SK-N-MC (cell line): ENCODE data around the gene SLC8A2.

Source experiments
- DNase-seq: peaks from one replicate; pipeline ENCODE4 v3.0.0-alpha.2; 2011; ENCODE audit warnings: low read depth, low spot score
- H3K27ac ChIP-seq: fragments of 200-600 bp; sonication (generic); 2 replicates; pipeline ENCODE4 v1.5.1; 2016; ENCODE audit warnings: mixed run types
- H3K36me3 ChIP-seq: fragments of 200-600 bp; sonication (generic); 2 replicates; pipeline ENCODE4 v1.6.1; 2017; ENCODE audit warnings: antibody characterized with exemption, low read length, mixed read lengths; ENCODE audit not compliant: insufficient read depth
- H3K4me3 ChIP-seq: fragments of 200-600 bp; sonication (generic); 2 replicates; pipeline ENCODE4 v1.5.1; 2016
- H3K9ac ChIP-seq: fragments of 200-600 bp; sonication (generic); 2 replicates; pipeline ENCODE4 v1.8.0; 2017; ENCODE audit warnings: mixed run types, mixed read lengths; ENCODE audit not compliant: insufficient read length
- H3K9me3 ChIP-seq: fragments of 200-600 bp; sonication (generic); 2 replicates; pipeline ENCODE4 v1.6.1; 2017; ENCODE audit warnings: low read depth, mild to moderate bottlenecking, antibody characterized with exemption, low read length, moderate library complexity, mixed read lengths
- EZH2 ChIP-seq: fragments of 200-600 bp; sonication (generic); IDR thresholded peaks from one replicate; pipeline ENCODE4 v1.6.1; 2017; ENCODE audit warnings: antibody characterized with exemption
- FOXP2 ChIP-seq: optimal IDR thresholded peaks from 2 replicates; pipeline ENCODE3; 2011; ENCODE audit warnings: mild to moderate bottlenecking, moderate library complexity; ENCODE audit not compliant: insufficient read depth; ENCODE audit errors: extremely low read length, control extremely low read depth
- POLR2AphosphoS5 ChIP-seq: IDR thresholded peaks from 2 replicates; pipeline ENCODE4 v1.6.1; 2012; ENCODE audit warnings: mild to moderate bottlenecking, low read depth, low read length, borderline replicate concordance

Gene SLC8A2

DNA sequence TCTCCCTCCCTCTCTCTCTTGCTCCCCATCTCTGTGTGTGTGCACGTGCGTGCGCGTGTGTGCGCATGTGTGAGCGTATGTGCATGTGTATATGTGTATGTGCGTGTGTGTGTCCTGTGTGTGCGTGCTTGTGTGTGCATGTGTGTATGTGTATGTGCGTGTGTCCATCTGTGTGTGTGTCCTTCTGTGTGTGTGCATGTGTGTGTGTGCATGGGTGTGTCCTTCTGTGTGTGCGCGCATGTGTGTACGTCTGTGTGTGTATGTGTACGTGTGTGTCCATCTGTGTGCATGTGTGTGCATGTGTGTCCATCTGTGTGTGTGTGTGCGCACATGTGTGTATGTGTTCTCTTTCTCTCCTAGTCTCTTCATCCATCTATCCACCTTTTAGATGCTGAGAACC lies 12.2 kb downstream of the SLC8A2 start:
- TF ChIP-seq EZH2 = no peak
- TF ChIP-seq FOXP2 = no peak
- TF ChIP-seq POLR2AphosphoS5 = no peak
- Histone ChIP-seq H3K36me3 (no peaks in the 10 kb centered on the region), H3K9me3 (0 out of 2 replicates have a peak, but pooled peaks cover 5% of the 10 kb centered on the region), H3K9ac (no peak overlapping the region), H3K27ac (no peak overlapping the region), H3K4me3 (no peak overlapping the region)
- no peak for DNase-seq

GRCh38 chr19:47458672-47459071 lies 13.0 kb downstream of the SLC8A2 start:
- no peak for DNase-seq
- Histone ChIP-seq H3K9ac (no peak overlapping the region), H3K36me3 (no peaks in the 10 kb centered on the region), H3K4me3 (no peak overlapping the region), H3K27ac (no peak overlapping the region), H3K9me3 (0 out of 2 replicates have a peak, but pooled peaks cover 5% of the 10 kb centered on the region)
- TF ChIP-seq POLR2AphosphoS5 = no peak
- no peak for TF ChIP-seq EZH2
- TF ChIP-seq FOXP2 = no peak

DNA sequence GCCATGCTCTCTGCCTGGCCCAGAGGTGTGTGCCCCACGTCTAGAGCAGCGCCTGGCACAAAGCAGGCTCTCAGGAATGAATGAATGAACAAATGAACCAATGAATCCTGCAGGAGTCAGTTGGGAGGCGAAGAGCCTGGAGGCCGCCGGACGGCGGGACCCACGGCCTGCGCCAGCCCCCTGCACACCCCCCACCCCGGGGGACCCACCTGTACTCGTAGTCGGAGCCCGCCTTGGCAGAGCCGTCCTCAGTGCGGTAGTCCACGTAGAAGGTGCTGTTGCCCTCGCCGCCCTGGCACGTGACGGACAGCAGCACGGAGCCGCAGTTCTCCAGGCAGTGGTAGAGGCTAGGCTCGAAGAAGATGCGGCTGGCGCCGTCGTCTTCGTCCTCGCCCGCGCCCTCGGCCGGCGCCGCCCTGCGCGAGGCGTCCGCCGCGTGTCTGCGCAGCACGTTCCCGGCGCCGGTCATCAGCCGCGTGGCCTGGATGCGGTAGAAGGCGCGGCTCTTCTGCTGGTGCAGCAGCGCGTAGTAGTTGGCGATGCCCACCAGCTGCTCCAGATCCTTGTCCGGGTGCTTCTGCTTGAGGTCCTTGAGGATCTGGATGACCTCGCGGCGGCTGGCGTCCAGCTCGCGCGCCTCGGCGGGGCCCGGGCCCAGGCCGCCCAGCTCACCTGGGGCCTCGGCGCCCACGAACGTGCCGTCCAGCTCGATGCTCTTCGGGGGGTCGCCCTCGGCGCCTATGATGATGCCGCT lies 14.8 kb downstream of the SLC8A2 start:
- no peak overlapping the region for H3K4me3 ChIP-seq
- no peak for TF ChIP-seq FOXP2
- no peak for TF ChIP-seq POLR2AphosphoS5
- no peak for TF ChIP-seq EZH2
- H3K9ac ChIP-seq = no peak overlapping the region
- no peak overlapping the region for H3K27ac ChIP-seq
- H3K9me3 ChIP-seq = 0 out of 2 replicates have a peak, but pooled peaks cover 5% of the 10 kb centered on the region
- no peak for DNase-seq
- no peaks in the 10 kb centered on the region for H3K36me3 ChIP-seq

DNA sequence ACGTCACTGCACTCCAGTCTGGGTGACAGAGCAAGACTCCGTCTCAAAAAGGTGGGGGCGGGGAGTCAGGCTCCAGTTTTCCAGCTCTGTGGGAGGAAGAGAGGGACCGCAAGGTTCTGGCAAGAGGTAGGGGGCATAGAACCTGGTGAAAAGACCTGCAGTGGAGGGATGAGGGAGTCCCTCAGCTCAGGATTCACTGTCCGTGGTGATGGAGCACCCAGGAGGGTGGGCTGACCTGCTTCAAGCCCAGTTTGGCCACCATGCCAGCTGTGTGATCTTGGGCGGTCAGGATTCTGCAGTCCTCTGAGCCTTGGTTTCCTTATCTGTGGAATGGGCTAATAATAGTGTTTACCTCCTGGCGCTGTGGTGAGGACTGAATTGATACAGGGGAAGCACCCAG lies 21.2 kb downstream of the SLC8A2 start:
- 0 out of 2 replicates have a peak, but pooled peaks cover under 1% of the 10 kb centered on the region for H3K9me3 ChIP-seq
- no peak overlapping the region for H3K27ac ChIP-seq
- no peak overlapping the region for H3K9ac ChIP-seq
- TF ChIP-seq FOXP2 (no peak), POLR2AphosphoS5 (no peak), EZH2 (no peak)
- H3K36me3 ChIP-seq = no peaks in the 10 kb centered on the region
- H3K4me3 ChIP-seq = no peak overlapping the region
- no peak for DNase-seq

- DNase-seq = no peak
- no peak overlapping the region for H3K4me3 ChIP-seq
- TF ChIP-seq FOXP2 = no peak
- TF ChIP-seq EZH2 = no peak
- TF ChIP-seq POLR2AphosphoS5 = no peak
Measured at GRCh38 chr19:47448360-47448727, 23.3 kb downstream of the SLC8A2 start.

GRCh38 chr19:47447470-47448359 lies 24.0 kb downstream of the SLC8A2 start:
- peak overlapping the region; percentile 70 for H3K4me3 ChIP-seq
- no peak overlapping the region for H3K9ac ChIP-seq
- TF ChIP-seq EZH2 = no peak
- TF ChIP-seq POLR2AphosphoS5 = no peak
- no peak for TF ChIP-seq FOXP2
- DNase-seq = no peak
- H3K9me3 ChIP-seq = no peaks in the 10 kb centered on the region
- no peaks in the 10 kb centered on the region for H3K36me3 ChIP-seq
- H3K27ac ChIP-seq = no peak overlapping the region

More at GRCh38 chr19:47448360-47448727, 23.3 kb downstream of the SLC8A2 start:
- no peaks in the 10 kb centered on the region for H3K36me3 ChIP-seq
- no peak overlapping the region for H3K9ac ChIP-seq
- H3K27ac ChIP-seq = no peak overlapping the region
- H3K9me3 ChIP-seq = no peaks in the 10 kb centered on the region

GRCh38 chr19:47446534-47447469 lies 24.9 kb downstream of the SLC8A2 start:
- Histone ChIP-seq H3K9me3 (no peaks in the 10 kb centered on the region), H3K27ac (no peak overlapping the region), H3K4me3 (peak overlapping the region; percentile 70), H3K9ac (no peak overlapping the region), H3K36me3 (no peaks in the 10 kb centered on the region)
- no peak for TF ChIP-seq POLR2AphosphoS5
- no peak for TF ChIP-seq FOXP2
- no peak for TF ChIP-seq EZH2
- no peak for DNase-seq

GRCh38 chr19:47445937-47446402 lies 25.7 kb downstream of the SLC8A2 start:
- no peak overlapping the region for H3K9ac ChIP-seq
- no peak for TF ChIP-seq FOXP2
- TF ChIP-seq POLR2AphosphoS5 = no peak
- TF ChIP-seq EZH2 = no peak
- DNase-seq = no peak
- no peaks in the 10 kb centered on the region for H3K36me3 ChIP-seq
- peak overlapping the region; percentile 39 for H3K4me3 ChIP-seq
- H3K27ac ChIP-seq = no peak overlapping the region
- no peaks in the 10 kb centered on the region for H3K9me3 ChIP-seq
